ENCODE data around the gene PDAP1. TPM values are rescaled to one million over a fixed set of nuclear protein-coding genes. Genes with fewer than 3 reads are reported as not detected.
"Not testable (repeated sequence)": the region's sequence is repeated elsewhere in the genome, so short reads cannot be mapped to it uniquely, and the experiment has no call there.

The PDAP1 gene
- polyA plus RNA-seq, 1 experiment = 62.0 TPM

DNA sequence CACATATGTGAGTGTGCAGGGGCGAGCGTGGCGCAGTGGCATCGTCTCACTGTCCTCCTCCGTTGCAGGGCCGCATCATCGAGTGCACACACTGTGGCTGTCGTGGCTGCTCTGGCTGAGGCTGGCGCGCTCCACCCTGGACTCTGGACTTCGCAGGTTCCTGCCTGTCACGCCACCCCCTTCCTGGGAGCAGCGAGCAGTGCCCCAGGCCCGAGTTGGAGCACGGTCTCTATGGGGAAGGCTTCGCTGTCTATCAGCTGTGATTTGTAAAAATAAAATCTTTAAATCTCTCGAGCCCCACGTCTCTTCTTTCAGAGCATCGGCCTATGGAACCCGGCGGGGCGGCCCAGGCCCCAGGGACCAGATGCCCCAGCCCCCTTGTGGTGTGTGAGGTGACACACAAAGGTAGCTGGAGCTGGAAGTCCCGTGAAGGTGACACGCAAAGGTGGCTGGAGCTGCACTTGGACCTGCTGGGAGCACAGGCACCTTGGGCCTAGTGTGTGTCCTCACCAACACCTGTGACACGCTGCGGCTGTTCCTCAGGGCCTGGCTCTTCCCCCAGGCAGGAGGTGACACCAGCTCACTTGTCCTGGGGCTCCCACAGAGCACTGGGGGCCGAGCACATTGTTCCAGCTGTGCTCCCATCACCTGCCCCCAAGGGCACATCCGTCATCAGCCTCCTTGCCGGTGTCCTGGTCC is 11.1 kb upstream of the PDAP1 start:
- H3K27me3 ChIP-seq (ENCODE audit: control insufficient read depth, insufficient read depth, low read length) = no peaks in the 10 kb centered on the region
- H3K4me3 ChIP-seq (ENCODE audit: low read depth, low read length) = no peak overlapping the region
- ChIA-PET CTCF (interaction anchor here (0.8 to 1.4 kb wide), 2 partner anchors 9 to 10 kb away, joined by 3 to 4 read pairs; partner anchors contain the start of gene BUD31), POLR2A (no interaction called here)
- TF ChIP-seq, protein P1, sequence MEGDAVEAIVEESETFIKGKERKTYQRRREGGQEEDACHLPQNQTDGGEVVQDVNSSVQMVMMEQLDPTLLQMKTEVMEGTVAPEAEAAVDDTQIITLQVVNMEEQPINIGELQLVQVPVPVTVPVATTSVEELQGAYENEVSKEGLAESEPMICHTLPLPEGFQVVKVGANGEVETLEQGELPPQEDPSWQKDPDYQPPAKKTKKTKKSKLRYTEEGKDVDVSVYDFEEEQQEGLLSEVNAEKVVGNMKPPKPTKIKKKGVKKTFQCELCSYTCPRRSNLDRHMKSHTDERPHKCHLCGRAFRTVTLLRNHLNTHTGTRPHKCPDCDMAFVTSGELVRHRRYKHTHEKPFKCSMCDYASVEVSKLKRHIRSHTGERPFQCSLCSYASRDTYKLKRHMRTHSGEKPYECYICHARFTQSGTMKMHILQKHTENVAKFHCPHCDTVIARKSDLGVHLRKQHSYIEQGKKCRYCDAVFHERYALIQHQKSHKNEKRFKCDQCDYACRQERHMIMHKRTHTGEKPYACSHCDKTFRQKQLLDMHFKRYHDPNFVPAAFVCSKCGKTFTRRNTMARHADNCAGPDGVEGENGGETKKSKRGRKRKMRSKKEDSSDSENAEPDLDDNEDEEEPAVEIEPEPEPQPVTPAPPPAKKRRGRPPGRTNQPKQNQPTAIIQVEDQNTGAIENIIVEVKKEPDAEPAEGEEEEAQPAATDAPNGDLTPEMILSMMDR (IDR thresholded peaks at IDR 0.05; ENCODE audit: insufficient read depth, low read depth, low read length) = no peak
- no peak for DNase-seq (ENCODE audit: low read depth)
- peaks cover 44% of the 10 kb centered on the region for H3K36me3 ChIP-seq (ENCODE audit: control insufficient read depth, insufficient read depth, low read length)

DNA sequence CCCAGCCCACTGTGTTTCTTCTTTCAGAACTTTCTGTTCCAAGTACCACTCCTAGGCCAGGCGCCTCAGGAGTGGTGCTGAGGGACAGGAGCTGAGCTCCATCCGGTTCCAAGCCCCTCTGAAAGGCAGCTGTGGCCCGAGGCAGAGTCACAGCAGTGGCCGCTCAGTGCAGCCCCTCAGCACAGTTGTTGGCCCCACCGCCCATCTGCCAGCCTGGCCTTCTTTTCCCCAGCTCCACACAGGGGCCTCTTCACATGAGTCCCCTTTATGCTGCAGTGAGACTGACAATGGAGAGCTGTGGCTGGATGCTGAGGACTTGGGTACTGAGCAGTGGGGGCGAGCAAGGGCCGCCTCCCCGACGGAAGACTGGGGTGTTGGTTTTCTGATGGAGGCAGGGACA is 9.9 kb upstream of the PDAP1 start:
- H3K4me3 ChIP-seq (ENCODE audit: low read depth, low read length) = no peak overlapping the region
- POLR2A ChIA-PET = no interaction called here
- DNase-seq (ENCODE audit: low read depth) = no peak
- H3K27me3 ChIP-seq (ENCODE audit: control insufficient read depth, insufficient read depth, low read length) = no peaks in the 10 kb centered on the region
- CTCF ChIA-PET = interaction anchor here (1.1 kb wide), 1 partner anchor 58 kb away, joined by 4 read pairs; no protein-coding TSS in a partner anchor
- TF ChIP-seq, protein P1 (IDR thresholded peaks at IDR 0.05; ENCODE audit: insufficient read depth, low read depth, low read length) = no peak
- H3K36me3 ChIP-seq (ENCODE audit: control insufficient read depth, insufficient read depth, low read length) = peaks cover 36% of the 10 kb centered on the region

DNA sequence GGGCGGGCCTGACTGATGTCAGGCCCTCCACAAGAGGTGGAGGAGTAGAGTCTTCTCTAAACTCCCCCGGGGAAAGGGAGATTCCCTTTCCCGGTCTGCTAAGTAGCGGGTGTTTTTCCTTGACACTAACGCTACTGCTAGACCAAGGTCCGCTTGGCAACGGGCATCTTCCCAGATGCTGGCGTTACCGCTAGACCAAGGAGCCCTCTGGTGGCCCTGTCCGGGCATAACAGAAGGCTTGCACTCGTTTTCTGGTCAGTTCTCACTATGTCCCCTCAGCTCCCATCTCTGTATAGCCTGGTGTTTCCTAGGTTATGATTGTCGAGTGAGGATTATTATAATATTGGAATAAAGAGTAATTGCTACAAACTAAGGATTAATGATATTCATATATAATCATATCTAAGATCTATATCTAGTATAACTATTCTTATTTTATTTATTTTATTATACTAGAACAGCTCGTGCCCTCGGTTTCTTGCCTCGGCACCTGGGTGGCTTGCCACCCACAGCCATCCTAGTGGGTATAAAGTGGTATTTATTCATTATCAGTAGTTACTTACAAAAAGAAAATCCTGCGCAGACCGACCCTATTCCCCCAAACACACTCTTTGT is 7.2 kb upstream of the PDAP1 start:
- POLR2A ChIA-PET; DNase-seq (ENCODE audit: low read depth); H3K4me3 ChIP-seq (ENCODE audit: low read depth, low read length); H3K27me3 ChIP-seq (ENCODE audit: control insufficient read depth, insufficient read depth, low read length): not testable (repeated sequence)
- TF ChIP-seq, protein P1 (IDR thresholded peaks at IDR 0.05; ENCODE audit: insufficient read depth, low read depth, low read length) = peak; percentile 65
- peaks cover 45% of the 10 kb centered on the region for H3K36me3 ChIP-seq (ENCODE audit: control insufficient read depth, insufficient read depth, low read length)
- CTCF ChIA-PET = interaction anchor here (0.6 to 1.4 kb wide), 11 partner anchors 9 to 77 kb away, joined by 3 to 7 read pairs (median 3); no protein-coding TSS in a partner anchor

DNA sequence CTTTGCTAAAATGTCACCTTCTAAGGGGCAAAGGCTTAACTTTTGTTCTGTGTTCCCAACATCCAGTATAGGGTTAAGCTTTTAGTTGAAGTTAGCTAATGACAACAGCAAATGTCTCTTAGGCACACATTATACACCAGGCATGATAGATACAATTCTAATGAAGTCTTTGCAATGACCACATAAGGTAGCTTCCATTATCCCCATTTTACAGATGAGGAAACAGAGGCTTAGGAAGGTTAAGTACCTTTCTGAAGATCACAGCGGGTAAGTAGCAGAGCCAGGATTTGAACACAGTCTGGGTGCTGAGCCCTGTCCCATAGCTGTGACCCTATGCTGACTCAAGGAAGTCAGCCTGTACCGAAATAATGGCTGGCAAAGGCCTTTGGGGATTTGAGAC is 2.2 kb upstream of the PDAP1 start:
- DNase-seq (ENCODE audit: low read depth) = no peak
- H3K4me3 ChIP-seq (ENCODE audit: low read depth, low read length) = no peak overlapping the region
- no peaks in the 10 kb centered on the region for H3K27me3 ChIP-seq (ENCODE audit: control insufficient read depth, insufficient read depth, low read length)
- CTCF ChIA-PET = interaction anchor here (0.7 to 1.3 kb wide), 2 partner anchors 10 to 799 kb away, joined by 3 read pairs; no protein-coding TSS in a partner anchor
- TF ChIP-seq, protein P1 (IDR thresholded peaks at IDR 0.05; ENCODE audit: insufficient read depth, low read depth, low read length) = no peak
- POLR2A ChIA-PET = no interaction called here
- peaks cover 17% of the 10 kb centered on the region for H3K36me3 ChIP-seq (ENCODE audit: control insufficient read depth, insufficient read depth, low read length)

DNA sequence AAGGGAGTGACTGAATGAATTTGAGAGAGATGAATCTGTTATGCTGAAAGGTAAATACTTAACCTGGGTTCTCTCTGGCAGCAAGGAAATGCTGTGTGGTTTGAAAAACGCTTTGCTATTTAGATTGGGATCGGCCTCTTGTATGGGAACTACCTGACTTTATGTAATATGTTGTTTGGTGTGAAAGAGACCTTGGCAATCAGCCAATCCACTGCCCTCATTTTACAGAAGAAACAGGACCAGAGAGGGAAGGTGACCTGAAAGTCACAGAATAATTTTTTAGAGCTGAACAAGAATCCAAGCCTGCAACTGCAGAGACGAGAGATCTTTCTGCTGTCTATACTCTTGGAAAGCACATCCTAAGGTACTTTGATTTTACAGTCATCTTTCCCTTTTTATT is 1.4 kb upstream of the PDAP1 start:
- DNase-seq (ENCODE audit: low read depth) = no peak
- POLR2A ChIA-PET = no interaction called here

More for the DNA sequence above, 1.4 kb upstream of the PDAP1 start:
- Histone ChIP-seq H3K27me3 (ENCODE audit: control insufficient read depth, insufficient read depth, low read length) (no peaks in the 10 kb centered on the region), H3K36me3 (ENCODE audit: control insufficient read depth, insufficient read depth, low read length) (peaks cover 16% of the 10 kb centered on the region), H3K4me3 (ENCODE audit: low read depth, low read length) (peak overlapping the region; percentile 67)
- CTCF ChIA-PET = interaction anchor here (1.3 kb wide), 1 partner anchor 10 kb away, joined by 3 read pairs; no protein-coding TSS in a partner anchor
- TF ChIP-seq, protein P1 (IDR thresholded peaks at IDR 0.05; ENCODE audit: insufficient read depth, low read depth, low read length) = no peak
